HS-27A (cell line): ENCODE measurements around the gene HDAC7.

Experiments used
- DNase-seq: peaks from one replicate; pipeline ENCODE4 v3.0.0-alpha.2; 2012; ENCODE audit warnings: low read depth, missing footprints

Gene HDAC7

DNA sequence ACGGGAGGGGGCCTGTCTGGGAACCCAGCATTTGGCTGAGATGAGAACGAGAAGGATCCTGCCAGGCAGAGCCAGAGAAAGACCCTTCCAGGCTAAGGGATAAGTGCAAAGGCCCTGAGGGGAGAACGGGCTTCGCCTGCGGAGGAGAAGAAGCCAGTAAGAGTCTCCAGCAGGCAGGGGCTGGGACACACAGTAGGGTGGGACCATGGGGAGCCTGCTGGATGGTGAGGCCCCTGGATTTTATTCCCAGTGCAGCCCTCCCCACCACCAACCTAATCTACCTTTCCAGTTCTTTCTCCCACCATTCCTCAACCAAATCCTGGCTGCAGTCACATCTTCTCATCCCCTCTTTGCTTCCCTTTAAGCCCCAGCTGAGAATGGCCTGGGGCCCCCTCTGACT, 73.6 kb downstream of the HDAC7 start:
- DNase-seq, result no peak

DNA sequence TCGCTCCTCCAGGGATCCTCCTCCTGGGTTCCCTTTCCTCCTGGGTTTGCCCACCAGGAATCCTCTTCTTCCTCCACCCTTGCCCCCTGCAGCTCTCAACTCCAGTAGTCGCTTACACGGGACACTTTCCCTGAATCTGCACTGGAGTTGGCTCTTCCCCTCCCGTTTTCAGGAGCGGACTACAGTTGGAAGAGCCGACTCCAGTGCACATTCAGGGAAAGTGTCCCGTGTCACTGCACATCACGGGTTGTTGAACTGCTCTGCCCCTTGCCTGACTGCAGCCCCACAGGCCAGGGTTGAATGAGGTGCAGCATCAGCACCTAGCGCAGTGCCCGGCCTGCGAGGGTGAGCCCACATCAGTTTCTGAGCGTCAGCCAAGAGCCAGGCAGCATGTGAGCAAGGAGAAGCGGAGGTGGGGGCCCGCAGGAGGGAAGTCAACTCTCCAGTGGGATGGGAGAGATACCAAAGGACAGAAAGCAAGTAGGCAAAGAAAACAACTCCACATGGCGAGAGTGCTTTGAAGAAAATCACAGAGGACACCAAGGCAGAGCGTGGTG, 74.1 kb downstream of the HDAC7 start:
- no peak for DNase-seq

GRCh38 chr12:47744778-47745436, 74.8 kb downstream of the HDAC7 start:
- DNase-seq, result no peak

GRCh38 chr12:47744005-47744651, 75.6 kb downstream of the HDAC7 start:
- DNase-seq, result no peak

DNA sequence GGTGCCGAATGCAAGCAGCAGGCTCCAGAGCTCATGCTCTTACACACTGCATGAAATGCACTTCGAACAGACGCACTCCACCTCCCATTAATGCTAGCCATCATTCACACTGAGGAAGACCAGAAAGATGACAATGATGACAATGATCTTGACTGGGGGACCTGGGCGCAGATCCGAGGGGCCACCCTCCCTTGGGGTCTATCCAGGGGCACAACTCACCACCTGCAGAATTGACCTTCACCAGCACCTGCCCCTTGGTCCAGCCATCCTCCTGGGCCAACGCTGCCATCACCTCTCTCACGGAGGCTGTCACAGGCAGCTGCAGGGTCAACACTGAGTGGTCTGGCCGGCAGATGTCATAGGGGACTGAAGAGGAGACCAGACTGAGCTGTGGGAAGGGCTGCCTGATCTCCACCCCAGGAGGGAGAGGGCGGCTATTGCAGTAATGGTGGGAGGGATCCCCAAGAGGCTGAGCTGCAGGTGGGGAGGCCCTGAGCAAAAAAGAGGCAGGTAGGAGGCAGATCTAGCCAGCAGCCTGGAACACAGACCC, 76.3 kb downstream of the HDAC7 start:
- no peak for DNase-seq

GRCh38 chr12:47742253-47742825, 77.4 kb downstream of the HDAC7 start:
- DNase-seq, result no peak

DNA sequence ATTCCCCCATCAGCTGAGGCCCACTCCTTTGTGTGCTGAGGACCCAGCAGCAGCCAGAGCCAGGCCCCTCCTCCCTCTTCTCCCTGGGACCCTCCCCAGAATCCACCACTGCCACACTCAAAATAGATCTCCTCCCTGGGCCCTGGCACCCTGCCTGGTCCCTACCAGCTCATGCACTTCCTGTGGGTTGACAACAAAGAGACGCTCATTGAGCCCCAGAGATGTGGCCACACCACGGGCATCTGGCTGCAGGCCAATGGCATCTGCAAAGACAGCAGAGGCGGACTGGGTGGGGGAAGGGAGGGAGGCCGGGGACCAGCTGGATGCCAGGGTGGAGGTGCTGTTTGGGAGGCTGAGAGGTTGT, 78.4 kb downstream of the HDAC7 start:
- DNase-seq, result peak; percentile 68

DNA sequence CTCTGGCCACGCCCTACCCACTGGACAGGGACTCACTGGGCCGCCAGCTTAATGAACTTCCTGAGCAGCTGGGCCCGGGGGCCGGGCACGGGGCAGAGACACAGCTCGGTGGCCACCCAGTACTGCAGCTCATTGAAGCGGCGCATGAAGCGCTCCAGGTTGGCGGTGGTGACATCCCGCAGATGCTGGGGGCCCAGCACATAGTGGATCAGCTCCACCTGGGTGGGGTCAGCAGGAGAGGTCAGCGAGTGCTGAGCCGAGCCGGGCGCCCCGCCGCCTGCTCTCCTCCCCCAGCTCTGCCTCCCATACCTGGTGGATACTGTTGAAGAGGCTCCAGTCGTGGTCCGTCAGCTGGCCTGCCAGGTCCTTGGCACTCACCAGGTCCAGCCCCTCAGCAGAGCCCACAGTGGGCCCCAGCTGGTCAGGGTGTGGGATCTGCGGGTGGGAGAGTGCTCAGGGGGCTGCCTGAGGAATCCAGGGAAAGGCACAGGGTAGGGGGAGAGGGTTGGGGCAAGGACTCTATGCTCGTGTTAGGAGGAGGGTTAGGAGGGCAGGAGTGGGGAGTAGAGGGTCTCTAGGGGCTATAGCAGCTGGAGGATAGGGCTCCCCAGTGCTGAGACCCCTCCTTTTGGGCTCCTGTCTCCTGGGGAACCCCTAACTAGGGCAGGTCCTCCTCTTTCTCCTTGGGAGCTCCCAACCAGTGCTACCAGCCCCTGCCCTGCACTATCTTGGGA, 78.9 kb downstream of the HDAC7 start:
- no peak for DNase-seq

DNA sequence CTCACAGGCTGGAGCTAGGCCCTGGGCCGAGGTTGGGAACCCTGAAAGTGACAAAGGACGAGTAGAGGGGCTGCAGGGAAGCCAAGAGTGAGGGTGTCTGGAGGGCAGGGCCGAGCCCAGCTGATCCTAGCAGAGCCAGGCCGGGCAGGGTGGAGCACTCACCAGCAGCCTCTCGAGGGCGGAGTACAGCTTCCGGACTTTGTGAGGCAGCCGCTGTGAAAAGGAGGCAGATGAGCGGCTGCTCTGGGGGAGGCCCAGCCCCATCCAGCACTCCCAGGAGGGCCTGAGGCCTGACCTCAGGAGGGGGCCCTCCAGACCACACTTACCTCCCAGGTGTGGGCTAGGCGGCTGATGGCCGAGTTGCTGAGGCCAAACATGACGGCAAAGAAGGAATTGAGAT, 79.7 kb downstream of the HDAC7 start:
- no peak for DNase-seq

GRCh38 chr12:47739297-47739696, 80.4 kb downstream of the HDAC7 start:
- no peak for DNase-seq

DNA sequence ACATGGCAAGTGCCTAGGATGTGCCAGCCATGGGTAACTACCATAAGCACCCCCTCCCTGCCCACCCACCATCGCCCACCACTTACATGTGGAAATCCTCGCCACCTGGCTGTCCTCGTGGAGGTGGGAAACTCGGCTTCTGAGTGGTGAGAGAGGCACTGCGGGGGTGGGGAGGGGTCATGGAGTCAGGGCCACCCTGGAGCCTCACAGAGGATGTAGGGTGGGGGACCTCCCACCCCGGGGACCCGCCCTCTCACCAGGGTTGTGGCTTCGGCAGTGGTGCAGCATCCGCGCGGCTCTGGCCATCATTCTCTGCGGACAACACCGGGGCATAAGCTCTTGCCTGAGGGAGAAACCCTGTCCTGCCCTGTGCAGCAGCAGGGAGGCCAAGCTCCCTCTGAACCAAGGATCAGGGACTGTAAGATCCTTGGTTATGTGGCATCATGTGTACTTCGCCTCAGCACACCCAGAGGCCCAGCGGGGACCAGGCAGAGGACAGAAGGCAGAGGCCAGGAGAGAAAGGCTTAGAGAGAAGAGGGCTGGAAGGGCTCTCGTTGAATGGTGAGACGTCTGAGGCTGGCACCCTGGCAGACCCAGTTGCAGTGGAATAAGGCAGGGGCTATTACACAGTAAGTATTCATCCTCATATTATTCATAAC, 81.6 kb downstream of the HDAC7 start:
- DNase-seq, result no peak

GRCh38 chr12:47736877-47737676, 82.6 kb downstream of the HDAC7 start:
- no peak for DNase-seq

- no peak for DNase-seq
Measured at GRCh38 chr12:47736216-47736615, 83.5 kb downstream of the HDAC7 start.

DNA sequence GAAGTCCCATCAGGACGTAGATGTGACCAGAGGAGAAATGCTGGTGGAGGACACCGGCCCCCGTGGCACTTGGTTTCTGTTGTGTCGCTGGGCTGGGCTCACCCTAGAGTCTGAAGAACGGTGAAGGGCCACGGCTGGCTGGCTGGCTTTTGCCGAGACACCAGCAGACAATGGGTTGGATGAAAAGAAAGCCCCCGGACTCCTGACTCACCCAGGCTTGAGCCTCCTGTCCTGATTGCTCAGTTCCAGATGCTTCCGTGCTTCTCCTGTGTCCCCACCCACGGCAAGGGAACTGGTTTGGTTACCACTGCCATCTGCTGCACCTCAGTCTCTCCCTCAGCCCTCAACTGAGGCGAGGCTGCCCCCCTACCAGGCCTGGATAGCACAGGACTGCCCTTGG, 84.1 kb downstream of the HDAC7 start:
- no peak for DNase-seq

DNA sequence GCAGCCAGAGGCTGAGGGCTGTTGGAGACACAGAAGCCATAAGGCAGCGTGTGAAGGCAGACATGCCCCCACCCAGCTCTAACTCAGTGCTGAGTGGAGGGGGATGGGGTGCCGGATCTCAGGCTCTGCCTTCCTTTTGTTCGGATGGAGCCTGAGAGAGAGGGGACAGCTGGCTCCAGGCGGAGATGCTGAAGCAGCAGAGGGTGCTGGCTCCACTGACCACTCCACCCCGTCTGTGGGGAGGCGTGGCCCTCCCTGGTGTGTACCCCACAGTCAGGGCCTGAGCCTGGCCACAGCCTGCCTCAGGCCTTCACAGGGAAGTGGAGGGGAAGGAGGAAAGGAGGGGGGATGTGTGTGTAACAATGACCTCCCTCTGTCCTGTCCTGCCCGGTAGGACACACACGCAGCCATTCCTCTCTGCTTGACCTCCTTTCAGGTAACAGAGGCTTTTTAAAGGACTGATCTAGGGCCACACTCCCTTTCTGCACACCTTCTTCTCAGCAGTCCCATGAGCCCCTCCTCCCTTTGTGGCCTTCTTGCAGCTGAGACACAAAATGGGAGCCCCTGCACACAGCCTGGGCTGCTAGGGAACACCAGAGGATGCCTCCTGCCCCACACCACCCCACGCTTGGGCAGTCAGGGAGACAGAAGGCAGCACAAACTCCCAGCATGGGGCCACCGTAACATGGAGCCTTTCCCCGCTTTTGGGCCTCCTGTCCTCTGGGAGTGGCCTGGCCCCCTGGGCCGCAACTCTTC, 84.8 kb downstream of the HDAC7 start:
- no peak for DNase-seq

DNA sequence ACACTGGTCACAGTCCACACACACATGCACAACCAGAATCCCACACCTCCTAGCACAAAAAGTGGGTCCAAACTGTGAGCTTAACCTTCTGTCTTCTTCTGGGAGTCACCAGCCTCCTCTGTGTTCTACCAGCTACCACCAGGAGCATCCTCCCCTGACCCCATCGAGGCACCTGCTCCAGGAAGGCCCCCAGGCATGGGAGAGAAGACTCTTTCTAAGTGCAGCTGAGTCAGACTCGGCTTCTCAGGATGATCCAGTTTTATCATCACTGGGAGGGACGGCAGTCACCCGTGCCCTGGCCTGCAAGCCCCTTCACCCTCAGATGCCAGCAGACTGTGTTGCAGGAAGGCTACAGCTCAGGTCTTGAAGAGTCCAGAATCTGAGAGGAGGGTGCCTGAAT, 86.6 kb downstream of the HDAC7 start:
- DNase-seq, result no peak
